HCT116 (cell line): ENCODE measurements around the gene SLC24A3.

ENCODE experiments used
- CEBPB ChIP-seq: IDR thresholded peaks from 2 replicates; pipeline ENCODE4 v1.6.1; 2012; ENCODE audit warnings: low read depth
- ELF1 ChIP-seq: IDR thresholded peaks from 2 replicates; pipeline ENCODE4 v1.6.1; 2012; ENCODE audit warnings: low read depth, borderline replicate concordance
- MAX ChIP-seq: IDR thresholded peaks from 2 replicates; pipeline ENCODE4 v1.6.1; 2012
- POLR2A ChIP-seq: IDR thresholded peaks from 2 replicates; pipeline ENCODE4 v1.7.0; 2011; ENCODE audit warnings: borderline replicate concordance; ENCODE audit not compliant: insufficient read depth, insufficient read length; ENCODE audit errors: extremely low read depth
- POLR2AphosphoS5 ChIP-seq: IDR thresholded peaks from 2 replicates; pipeline ENCODE4 v1.6.1; 2011; ENCODE audit warnings: mild to moderate bottlenecking, low read depth, low read length, moderate library complexity
- REST ChIP-seq: IDR thresholded peaks from 2 replicates; pipeline ENCODE4 v1.6.1; 2012; ENCODE audit warnings: low read depth
- TF ChIP-seq, protein P1 (sequence below), 3 experiments: fragments of 200-600 bp in 1 of 3; sonication (generic) in 1 of 3; IDR thresholded peaks in 2 of 3; conservative IDR thresholded peaks in 1 of 3; 2 replicates each; pipeline ENCODE4 v1.5.1; 2012 to 2017; ENCODE audit warnings: low read depth in 2 of 3, low read length in 2 of 3, antibody characterized with exemption in 1 of 3, borderline replicate concordance in 1 of 3, control low read depth in 1 of 3, mild to moderate bottlenecking in 1 of 3, mixed read lengths in 1 of 3, mixed run types in 1 of 3, moderate library complexity in 1 of 3; ENCODE audit not compliant: insufficient read depth in 1 of 3

DNA sequence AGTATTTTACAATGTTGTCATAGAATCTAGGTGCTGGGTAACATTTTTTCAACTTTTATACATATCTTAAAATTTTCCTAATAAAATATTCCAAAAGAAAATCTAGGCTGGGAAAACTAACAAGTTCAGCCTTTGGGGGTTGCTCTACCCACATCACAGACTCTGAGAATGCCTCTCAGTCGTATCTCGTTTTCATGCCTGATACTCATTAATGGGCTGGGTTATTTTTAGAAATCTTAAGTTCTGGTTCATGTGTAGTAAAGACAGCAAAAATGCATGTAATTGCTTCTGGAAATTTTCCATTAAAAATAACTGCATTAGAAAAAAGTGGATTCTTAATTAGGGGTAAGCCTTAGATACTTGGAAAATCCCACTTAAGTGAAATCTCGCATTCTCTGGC lies 149.3 kb downstream of the SLC24A3 start:
- TF ChIP-seq, protein P1, sequence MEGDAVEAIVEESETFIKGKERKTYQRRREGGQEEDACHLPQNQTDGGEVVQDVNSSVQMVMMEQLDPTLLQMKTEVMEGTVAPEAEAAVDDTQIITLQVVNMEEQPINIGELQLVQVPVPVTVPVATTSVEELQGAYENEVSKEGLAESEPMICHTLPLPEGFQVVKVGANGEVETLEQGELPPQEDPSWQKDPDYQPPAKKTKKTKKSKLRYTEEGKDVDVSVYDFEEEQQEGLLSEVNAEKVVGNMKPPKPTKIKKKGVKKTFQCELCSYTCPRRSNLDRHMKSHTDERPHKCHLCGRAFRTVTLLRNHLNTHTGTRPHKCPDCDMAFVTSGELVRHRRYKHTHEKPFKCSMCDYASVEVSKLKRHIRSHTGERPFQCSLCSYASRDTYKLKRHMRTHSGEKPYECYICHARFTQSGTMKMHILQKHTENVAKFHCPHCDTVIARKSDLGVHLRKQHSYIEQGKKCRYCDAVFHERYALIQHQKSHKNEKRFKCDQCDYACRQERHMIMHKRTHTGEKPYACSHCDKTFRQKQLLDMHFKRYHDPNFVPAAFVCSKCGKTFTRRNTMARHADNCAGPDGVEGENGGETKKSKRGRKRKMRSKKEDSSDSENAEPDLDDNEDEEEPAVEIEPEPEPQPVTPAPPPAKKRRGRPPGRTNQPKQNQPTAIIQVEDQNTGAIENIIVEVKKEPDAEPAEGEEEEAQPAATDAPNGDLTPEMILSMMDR (IDR thresholded peaks at IDR 0.05 in 2 of 3, conservative IDR thresholded peaks at IDR 0.05 in 1 of 3; ENCODE audit: borderline replicate concordance in 1 of 3, insufficient read depth in 1 of 3, low read depth in 2 of 3, low read length in 2 of 3) = no peak
- TF ChIP-seq REST (no peak), POLR2AphosphoS5 (no peak), CEBPB (no peak), POLR2A (no peak), MAX (no peak), ELF1 (no peak)
